Activated CD8-positive, alpha-beta memory T cell treated with anti-CD3 and anti-CD28 coated beads for 1 hour (primary cell): ENCODE results near the gene ARHGAP11A.
"Not testable (repeated sequence)": the region's sequence is repeated elsewhere in the genome, so short reads cannot be mapped to it uniquely, and the experiment has no call there.

Experiments used
- DNase-seq, 2 donors: peaks; one replicate each; pipeline ENCODE4 v3.0.0-alpha.2; 2020; ENCODE audit warnings: low read depth in 1 of 2; ENCODE audit errors: extremely low read depth in 1 of 2

ARHGAP11A gene

GRCh38 chr15:32615051-32615870 is at the start of gene ARHGAP11A:
Gene ARHGAP11A (plus strand): TSS chr15:32615504. CDS start chr15:32616212, 708 bp downstream.
- peak; percentile 55 to 65 for DNase-seq

GRCh38 chr15:32568988-32569387 is 46.3 kb upstream of the ARHGAP11A start:
- DNase-seq, result not testable (repeated sequence)

- not testable (repeated sequence) for DNase-seq
Measured at GRCh38 chr15:32578482-32578881, 36.8 kb upstream of the ARHGAP11A start.

GRCh38 chr15:32585844-32586243 is 29.5 kb upstream of the ARHGAP11A start:
- DNase-seq, result not testable (repeated sequence)

- not testable (repeated sequence) for DNase-seq
Measured at GRCh38 chr15:32593151-32593550, 22.2 kb upstream of the ARHGAP11A start, which contains the start of gene GOLGA8N. Gene GOLGA8N (plus strand): TSS chr15:32593456.

GRCh38 chr15:32609518-32609917 is 5.8 kb upstream of the ARHGAP11A start:
- not testable (repeated sequence) for DNase-seq

- DNase-seq, result not testable (repeated sequence)
Measured at GRCh38 chr15:32610719-32611118, 4.6 kb upstream of the ARHGAP11A start.

- not testable (repeated sequence) for DNase-seq
Measured at GRCh38 chr15:32614712-32615050, 623 bp upstream of the ARHGAP11A start.

- not testable (repeated sequence) for DNase-seq
Measured at GRCh38 chr15:32615871-32616426, 645 bp downstream of the ARHGAP11A start.

GRCh38 chr15:32636410-32636809 is 21.1 kb downstream of the ARHGAP11A start:
- no peak for DNase-seq

- DNase-seq, result no peak
Measured at GRCh38 chr15:32636908-32637567, 21.7 kb downstream of the ARHGAP11A start.

- no peak for DNase-seq
Measured at GRCh38 chr15:32637704-32638103, 22.4 kb downstream of the ARHGAP11A start.

GRCh38 chr15:32641517-32642059 is 26.3 kb downstream of the ARHGAP11A start, which contains the start of gene SCG5:
Gene SCG5 (plus strand): TSS chr15:32641710. CDS start chr15:32643593, 1,883 bp downstream.
- DNase-seq, result no peak

GRCh38 chr15:32642667-32643435 is 27.5 kb downstream of the ARHGAP11A start:
- DNase-seq, result no peak

- no peak for DNase-seq
Measured at GRCh38 chr15:32643907-32644445, 28.7 kb downstream of the ARHGAP11A start.

GRCh38 chr15:32646291-32646690 is 31.0 kb downstream of the ARHGAP11A start:
- no peak for DNase-seq

- DNase-seq, result no peak
Measured at GRCh38 chr15:32649342-32649741, 34.0 kb downstream of the ARHGAP11A start.

GRCh38 chr15:32651229-32651837 is 36.0 kb downstream of the ARHGAP11A start:
- peak in 1 of 2 donors; percentile 8 for DNase-seq

- DNase-seq, result no peak
Measured at GRCh38 chr15:32652178-32652577, 36.9 kb downstream of the ARHGAP11A start.

GRCh38 chr15:32656091-32656490 is 40.8 kb downstream of the ARHGAP11A start:
- no peak for DNase-seq
